Measurements from ENCODE around the gene MAPK12. TPM values are rescaled to one million over a fixed set of nuclear protein-coding genes. Genes with fewer than 3 reads are reported as not detected.
A peak's percentile ranks its signal among the peaks of the same experiment; 100 is the strongest.

MAPK12 gene
- total and polyA plus RNA-seq, 2 donors from 2014 or later, result 13.4 to 15.9 TPM

- Histone ChIP-seq H3K36me3 (ENCODE audit: control insufficient read depth in 2 of 3, insufficient read depth in 3 of 3, low read length in 3 of 3) (no peaks in the 10 kb centered on the region), H3K27me3 (ENCODE audit: control insufficient read depth, insufficient read depth, low read length) (no peaks in the 10 kb centered on the region), H3K9ac (ENCODE audit: low read length in 3 of 3) (no peak overlapping the region), H3K4me1 (ENCODE audit: control insufficient read depth in 2 of 3, insufficient read depth in 2 of 3, low read depth in 1 of 3, low read length in 3 of 3) (peaks cover 0 to 47% (median 19%) of the 10 kb centered on the region in 3 donors), H3K27ac (ENCODE audit: low read depth in 2 of 2, low read length in 2 of 2) (peak overlapping the region; percentile 72 to 80), H3K4me3 (ENCODE audit: low read length in 3 of 3) (peak overlapping the region in 1 of 3 donors; percentile 25), H3K9me3 (ENCODE audit: control insufficient read depth in 2 of 3, insufficient read depth in 1 of 3, low read length in 3 of 3) (no peaks in the 10 kb centered on the region)
- intact Hi-C loops (cut with DNase I), result no loop called here
- FAIRE-seq (no peak), DNase-seq (peak in 2 of 5 donors; percentile 86 to 88)
- TF ChIP-seq CTCF (IDR thresholded peaks at IDR 0.05; ENCODE audit: borderline replicate concordance, extremely low read depth, insufficient read depth), result no peak
Measured at GRCh38 chr22:50307890-50308596, 46.6 kb upstream of the MAPK12 start.

GRCh38 chr22:50306753-50307749 lies 45.6 kb upstream of the MAPK12 start, which contains the start of gene PLXNB2:
Gene PLXNB2 (minus strand): TSS chr22:50307646. CDS start chr22:50290584, 17,062 bp downstream.
- H3K27me3 ChIP-seq (ENCODE audit: control insufficient read depth, insufficient read depth, low read length), result no peaks in the 10 kb centered on the region
- DNase-seq, result peak; percentile 90 to 97 (median 95)
- intact Hi-C loops (cut with DNase I), result no loop called here
- FAIRE-seq, result no peak
- no peaks in the 10 kb centered on the region for H3K36me3 ChIP-seq (ENCODE audit: control insufficient read depth in 2 of 3, insufficient read depth in 3 of 3, low read length in 3 of 3)
- peak within 1 kb of the TSS; percentile 93 to 97 for H3K27ac ChIP-seq (ENCODE audit: low read depth in 2 of 2, low read length in 2 of 2)
- H3K9me3 ChIP-seq (ENCODE audit: control insufficient read depth in 2 of 3, insufficient read depth in 1 of 3, low read length in 3 of 3), result no peaks in the 10 kb centered on the region
- peak within 1 kb of the TSS; percentile 61 to 84 (median 74) for H3K4me3 ChIP-seq (ENCODE audit: low read length in 3 of 3)
- H3K9ac ChIP-seq (ENCODE audit: low read length in 3 of 3), result peak within 1 kb of the TSS; percentile 15 to 82 (median 82)
- TF ChIP-seq CTCF (IDR thresholded peaks at IDR 0.05; ENCODE audit: borderline replicate concordance, extremely low read depth, insufficient read depth), result no peak
- H3K4me1 ChIP-seq (ENCODE audit: control insufficient read depth in 2 of 3, insufficient read depth in 2 of 3, low read depth in 1 of 3, low read length in 3 of 3), result peaks cover 0 to 57% (median 29%) of the 10 kb centered on the region in 3 donors

GRCh38 chr22:50305923-50306566 lies 44.6 kb upstream of the MAPK12 start:
- peak overlapping the region; percentile 74 to 84 (median 81) for H3K4me3 ChIP-seq (ENCODE audit: low read length in 3 of 3)
- H3K27me3 ChIP-seq (ENCODE audit: control insufficient read depth, insufficient read depth, low read length), result no peaks in the 10 kb centered on the region
- H3K27ac ChIP-seq (ENCODE audit: low read depth in 2 of 2, low read length in 2 of 2), result peak overlapping the region; percentile 93 to 97
- DNase-seq (peak; percentile 95 to 97 (median 96)), FAIRE-seq (peak; percentile 70)
- H3K9me3 ChIP-seq (ENCODE audit: control insufficient read depth in 2 of 3, insufficient read depth in 1 of 3, low read length in 3 of 3), result no peaks in the 10 kb centered on the region
- H3K36me3 ChIP-seq (ENCODE audit: control insufficient read depth in 2 of 3, insufficient read depth in 3 of 3, low read length in 3 of 3), result no peaks in the 10 kb centered on the region
- H3K4me1 ChIP-seq (ENCODE audit: control insufficient read depth in 2 of 3, insufficient read depth in 2 of 3, low read depth in 1 of 3, low read length in 3 of 3), result peaks cover 0 to 64% (median 37%) of the 10 kb centered on the region in 3 donors
- intact Hi-C loops (cut with DNase I), result no loop called here
- peak overlapping the region; percentile 55 to 82 (median 67) for H3K9ac ChIP-seq (ENCODE audit: low read length in 3 of 3)
- no peak for TF ChIP-seq CTCF (IDR thresholded peaks at IDR 0.05; ENCODE audit: borderline replicate concordance, extremely low read depth, insufficient read depth)
